ENCODE data around the gene FOXP1.

DNA sequence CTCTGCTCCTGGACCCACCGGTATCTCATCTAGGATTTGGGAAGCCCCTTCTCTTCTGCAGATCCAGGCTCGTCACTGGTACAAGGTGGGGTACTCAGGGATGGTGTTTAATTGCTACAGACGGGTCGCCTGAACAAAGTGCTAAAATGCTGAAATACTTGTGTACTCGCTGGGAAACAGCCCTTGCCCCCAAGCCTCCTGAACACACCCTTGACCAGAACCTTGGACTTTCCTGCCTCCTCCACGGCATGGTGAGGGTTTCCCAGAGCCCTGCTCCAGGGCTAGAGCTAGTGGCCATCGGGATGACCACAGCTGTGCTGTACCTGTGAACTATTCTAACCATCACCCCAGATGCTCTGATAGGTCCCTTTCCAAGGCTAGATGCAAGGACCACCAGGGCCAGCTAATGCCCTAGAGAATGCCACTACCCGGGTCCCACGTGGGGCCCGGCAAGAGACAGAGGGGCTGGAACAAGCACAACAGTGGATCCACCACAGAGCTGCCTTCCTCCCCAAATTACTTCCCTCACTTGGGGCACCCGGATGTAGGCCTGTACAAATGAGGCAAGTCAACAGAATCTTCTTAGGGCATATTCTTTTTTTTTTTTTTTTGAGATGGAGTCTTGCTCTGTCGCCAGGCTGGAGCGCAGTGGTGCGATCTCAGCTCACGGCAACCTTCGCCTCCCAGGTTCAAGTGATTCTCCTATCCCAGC, 267.3 kb downstream of the FOXP1 start:
- TF ChIP-seq, protein P1, sequence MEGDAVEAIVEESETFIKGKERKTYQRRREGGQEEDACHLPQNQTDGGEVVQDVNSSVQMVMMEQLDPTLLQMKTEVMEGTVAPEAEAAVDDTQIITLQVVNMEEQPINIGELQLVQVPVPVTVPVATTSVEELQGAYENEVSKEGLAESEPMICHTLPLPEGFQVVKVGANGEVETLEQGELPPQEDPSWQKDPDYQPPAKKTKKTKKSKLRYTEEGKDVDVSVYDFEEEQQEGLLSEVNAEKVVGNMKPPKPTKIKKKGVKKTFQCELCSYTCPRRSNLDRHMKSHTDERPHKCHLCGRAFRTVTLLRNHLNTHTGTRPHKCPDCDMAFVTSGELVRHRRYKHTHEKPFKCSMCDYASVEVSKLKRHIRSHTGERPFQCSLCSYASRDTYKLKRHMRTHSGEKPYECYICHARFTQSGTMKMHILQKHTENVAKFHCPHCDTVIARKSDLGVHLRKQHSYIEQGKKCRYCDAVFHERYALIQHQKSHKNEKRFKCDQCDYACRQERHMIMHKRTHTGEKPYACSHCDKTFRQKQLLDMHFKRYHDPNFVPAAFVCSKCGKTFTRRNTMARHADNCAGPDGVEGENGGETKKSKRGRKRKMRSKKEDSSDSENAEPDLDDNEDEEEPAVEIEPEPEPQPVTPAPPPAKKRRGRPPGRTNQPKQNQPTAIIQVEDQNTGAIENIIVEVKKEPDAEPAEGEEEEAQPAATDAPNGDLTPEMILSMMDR (conservative IDR thresholded peaks at IDR 0.05 in 1 of 2, IDR thresholded peaks at IDR 0.05 in 1 of 2; ENCODE audit: low read depth in 1 of 2, low read length in 2 of 2): no peak
- TF ChIP-seq EZH2 (IDR thresholded peaks at IDR 0.05; ENCODE audit: low read length, missing control alignments): no peak

Data from fibroblast of lung (primary cell).